ENCODE measurements around the gene SLC17A6. TPM values are rescaled to one million over a fixed set of nuclear protein-coding genes. Genes with fewer than 3 reads are reported as not detected.

The SLC17A6 gene
- total RNA-seq, 4 donors from 2014 or later = not detected

DNA sequence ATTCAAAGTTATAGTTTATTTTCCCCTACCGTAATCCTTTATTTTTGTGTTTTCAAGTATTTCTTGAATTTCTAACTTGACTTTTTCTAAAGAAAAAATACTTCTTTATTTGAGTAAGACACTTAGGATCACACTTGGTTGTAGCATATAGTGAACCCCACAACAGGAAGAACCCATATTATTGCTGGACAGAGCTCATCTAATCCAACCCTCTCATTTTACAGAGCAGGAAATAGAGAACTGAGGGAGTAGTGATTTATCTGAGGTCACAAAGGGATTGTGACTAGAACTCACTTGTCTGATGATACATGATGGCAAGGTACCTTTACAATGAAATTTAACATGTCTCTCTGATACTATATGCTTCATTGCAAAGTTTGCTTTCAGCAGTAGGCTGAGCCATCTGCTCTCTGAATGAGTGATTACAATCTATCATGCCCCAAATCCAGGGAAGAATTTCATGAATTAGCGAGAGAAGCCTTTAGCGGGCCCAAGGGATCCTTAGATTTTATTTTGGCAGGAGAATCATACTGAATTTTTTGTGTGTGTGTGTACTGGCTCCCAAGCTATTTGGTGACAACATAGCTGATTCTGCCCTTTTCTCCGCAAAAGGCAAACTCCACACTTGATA, 9.8 kb downstream of the SLC17A6 start:
- no peaks in the 10 kb centered on the region for H3K4me1 ChIP-seq
- H3K36me3 ChIP-seq = no peaks in the 10 kb centered on the region
- DNase-seq = no peak
- intact Hi-C loops (cut with DNase I; ENCODE audit: low total_unique reads) = no loop called here
- TF ChIP-seq, protein P1, sequence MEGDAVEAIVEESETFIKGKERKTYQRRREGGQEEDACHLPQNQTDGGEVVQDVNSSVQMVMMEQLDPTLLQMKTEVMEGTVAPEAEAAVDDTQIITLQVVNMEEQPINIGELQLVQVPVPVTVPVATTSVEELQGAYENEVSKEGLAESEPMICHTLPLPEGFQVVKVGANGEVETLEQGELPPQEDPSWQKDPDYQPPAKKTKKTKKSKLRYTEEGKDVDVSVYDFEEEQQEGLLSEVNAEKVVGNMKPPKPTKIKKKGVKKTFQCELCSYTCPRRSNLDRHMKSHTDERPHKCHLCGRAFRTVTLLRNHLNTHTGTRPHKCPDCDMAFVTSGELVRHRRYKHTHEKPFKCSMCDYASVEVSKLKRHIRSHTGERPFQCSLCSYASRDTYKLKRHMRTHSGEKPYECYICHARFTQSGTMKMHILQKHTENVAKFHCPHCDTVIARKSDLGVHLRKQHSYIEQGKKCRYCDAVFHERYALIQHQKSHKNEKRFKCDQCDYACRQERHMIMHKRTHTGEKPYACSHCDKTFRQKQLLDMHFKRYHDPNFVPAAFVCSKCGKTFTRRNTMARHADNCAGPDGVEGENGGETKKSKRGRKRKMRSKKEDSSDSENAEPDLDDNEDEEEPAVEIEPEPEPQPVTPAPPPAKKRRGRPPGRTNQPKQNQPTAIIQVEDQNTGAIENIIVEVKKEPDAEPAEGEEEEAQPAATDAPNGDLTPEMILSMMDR (IDR thresholded peaks at IDR 0.05) = no peak
- TF ChIP-seq POLR2A (IDR thresholded peaks at IDR 0.05) = no peak
- H3K9me3 ChIP-seq = no peaks in the 10 kb centered on the region
- H3K27ac ChIP-seq = no peak overlapping the region
- no peak overlapping the region for H3K4me3 ChIP-seq
- H3K27me3 ChIP-seq = peaks cover 0 to 12% of the 10 kb centered on the region in 2 donors

DNA sequence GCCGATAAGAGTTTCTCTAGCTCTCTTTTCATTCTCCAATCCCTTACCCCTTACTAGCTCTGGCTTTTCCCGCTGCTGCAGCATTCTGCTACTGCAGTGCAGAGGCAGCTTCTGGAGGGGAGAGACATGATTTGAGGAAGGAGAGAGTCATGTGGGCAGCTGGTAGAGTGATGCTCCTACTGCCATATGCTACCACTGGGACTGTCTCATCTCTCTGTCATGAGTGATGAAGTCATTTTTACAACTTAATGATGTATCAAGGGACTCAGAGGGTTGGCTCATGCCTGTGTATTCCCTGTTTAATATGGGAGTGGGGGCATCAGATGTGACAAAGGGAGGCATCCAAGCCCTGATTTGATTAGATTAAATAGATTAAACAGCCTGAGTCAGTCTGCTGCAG, 11.3 kb downstream of the SLC17A6 start:
- intact Hi-C loops (cut with DNase I; ENCODE audit: low total_unique reads) = no loop called here
- Histone ChIP-seq H3K4me3 (no peak overlapping the region), H3K9me3 (no peaks in the 10 kb centered on the region), H3K36me3 (no peaks in the 10 kb centered on the region), H3K27ac (no peak overlapping the region), H3K27me3 (peaks cover 0 to 4% of the 10 kb centered on the region in 2 donors), H3K4me1 (no peaks in the 10 kb centered on the region)
- DNase-seq = no peak
- TF ChIP-seq, protein P1 (IDR thresholded peaks at IDR 0.05) = no peak
- no peak for TF ChIP-seq POLR2A (IDR thresholded peaks at IDR 0.05)

DNA sequence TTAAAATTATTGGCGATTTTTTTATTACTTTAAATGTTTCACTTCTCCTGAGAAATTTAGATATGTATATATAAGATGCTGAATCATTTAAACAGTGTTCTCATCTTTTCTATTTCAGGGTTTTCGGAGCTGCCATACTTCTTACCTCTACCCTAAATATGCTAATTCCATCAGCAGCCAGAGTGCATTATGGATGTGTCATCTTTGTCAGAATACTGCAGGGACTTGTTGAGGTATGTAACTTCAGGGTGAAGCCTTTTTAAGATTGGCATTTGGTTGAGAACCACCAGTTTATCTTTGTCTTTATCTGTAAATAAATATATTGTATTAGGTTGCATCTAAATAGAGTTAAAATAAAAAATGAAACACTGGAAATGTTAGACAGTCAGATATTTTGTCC, 21.1 kb downstream of the SLC17A6 start:
- no peaks in the 10 kb centered on the region for H3K4me1 ChIP-seq
- intact Hi-C loops (cut with DNase I; ENCODE audit: low total_unique reads) = no loop called here
- DNase-seq = no peak
- TF ChIP-seq, protein P1 (IDR thresholded peaks at IDR 0.05) = no peak
- TF ChIP-seq POLR2A (IDR thresholded peaks at IDR 0.05) = no peak
- no peak overlapping the region for H3K4me3 ChIP-seq
- H3K27me3 ChIP-seq = no peaks in the 10 kb centered on the region
- no peak overlapping the region for H3K27ac ChIP-seq
- no peaks in the 10 kb centered on the region for H3K9me3 ChIP-seq
- no peaks in the 10 kb centered on the region for H3K36me3 ChIP-seq

DNA sequence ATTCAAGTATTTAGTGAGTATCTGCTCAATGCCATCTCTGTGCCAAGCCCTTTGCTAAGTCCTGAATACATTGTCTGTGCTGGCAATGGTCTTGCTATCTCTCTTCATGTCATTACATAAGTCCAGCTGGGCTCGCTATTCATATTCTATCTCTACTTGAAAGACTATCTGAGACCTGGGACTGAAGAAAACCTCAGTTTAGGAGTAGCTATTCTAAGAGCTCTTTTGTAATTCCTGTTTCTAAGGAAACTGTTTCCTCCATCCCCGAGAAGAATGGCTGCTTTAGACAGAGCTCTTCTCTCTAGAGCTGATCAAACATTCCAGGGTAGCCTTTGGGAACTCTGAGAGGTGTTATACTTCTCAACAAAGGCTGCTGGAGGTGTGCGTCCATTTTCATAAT, 33.0 kb downstream of the SLC17A6 start:
- Histone ChIP-seq H3K9me3 (no peaks in the 10 kb centered on the region), H3K27me3 (no peaks in the 10 kb centered on the region), H3K4me3 (no peak overlapping the region), H3K36me3 (no peaks in the 10 kb centered on the region), H3K4me1 (no peaks in the 10 kb centered on the region), H3K27ac (no peak overlapping the region)
- no peak for DNase-seq
- TF ChIP-seq, protein P1 (IDR thresholded peaks at IDR 0.05) = no peak
- no peak for TF ChIP-seq POLR2A (IDR thresholded peaks at IDR 0.05)
- intact Hi-C loops (cut with DNase I; ENCODE audit: low total_unique reads) = no loop called here

DNA sequence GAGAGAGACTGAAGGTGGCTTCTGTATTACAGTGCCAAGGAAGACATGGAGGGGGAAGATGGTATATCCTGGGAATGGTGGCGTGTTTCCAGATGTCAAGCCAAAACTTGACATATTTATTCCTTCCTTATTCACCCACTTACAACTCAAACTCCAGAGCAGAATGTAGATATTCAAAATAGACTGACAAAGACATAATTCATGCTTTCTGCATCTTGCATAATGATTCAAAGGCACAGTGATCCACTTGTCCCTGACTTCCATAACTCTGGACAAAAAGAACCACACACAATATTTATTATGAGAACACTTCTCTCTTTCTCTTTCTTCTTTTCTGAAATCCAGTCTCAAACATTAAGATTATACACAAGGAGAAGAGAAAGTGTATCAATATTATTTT, 48.9 kb downstream of the SLC17A6 start:
- Histone ChIP-seq H3K27ac (no peak overlapping the region), H3K27me3 (no peaks in the 10 kb centered on the region), H3K36me3 (no peaks in the 10 kb centered on the region), H3K4me3 (no peak overlapping the region), H3K9me3 (no peaks in the 10 kb centered on the region), H3K4me1 (no peaks in the 10 kb centered on the region)
- intact Hi-C loops (cut with DNase I; ENCODE audit: low total_unique reads) = no loop called here
- DNase-seq = no peak
- TF ChIP-seq POLR2A (IDR thresholded peaks at IDR 0.05) = no peak
- TF ChIP-seq, protein P1 (IDR thresholded peaks at IDR 0.05) = no peak
